GM12864 (cell line): Measurements from ENCODE around the gene CDC7.

Experiments used
- DNase-seq: peaks from one replicate; pipeline ENCODE4 v3.0.0-alpha.2; 2011; ENCODE audit warnings: low read depth
- H3K4me3 ChIP-seq: 2 replicates; pipeline ENCODE4 v1.5.1; 2011; ENCODE audit warnings: mild to moderate bottlenecking, low read depth, low read length, control low read depth
- TF ChIP-seq, protein P1 (sequence below): IDR thresholded peaks from 2 replicates; pipeline ENCODE4 v1.5.1; 2011; ENCODE audit warnings: low read depth, mild to moderate bottlenecking, moderate library complexity, low read length, control low read depth, inconsistent platforms; ENCODE audit errors: missing control alignments

CDC7 gene

GRCh38 chr1:91490501-91490900, 10.2 kb upstream of the CDC7 start:
- TF ChIP-seq, protein P1, sequence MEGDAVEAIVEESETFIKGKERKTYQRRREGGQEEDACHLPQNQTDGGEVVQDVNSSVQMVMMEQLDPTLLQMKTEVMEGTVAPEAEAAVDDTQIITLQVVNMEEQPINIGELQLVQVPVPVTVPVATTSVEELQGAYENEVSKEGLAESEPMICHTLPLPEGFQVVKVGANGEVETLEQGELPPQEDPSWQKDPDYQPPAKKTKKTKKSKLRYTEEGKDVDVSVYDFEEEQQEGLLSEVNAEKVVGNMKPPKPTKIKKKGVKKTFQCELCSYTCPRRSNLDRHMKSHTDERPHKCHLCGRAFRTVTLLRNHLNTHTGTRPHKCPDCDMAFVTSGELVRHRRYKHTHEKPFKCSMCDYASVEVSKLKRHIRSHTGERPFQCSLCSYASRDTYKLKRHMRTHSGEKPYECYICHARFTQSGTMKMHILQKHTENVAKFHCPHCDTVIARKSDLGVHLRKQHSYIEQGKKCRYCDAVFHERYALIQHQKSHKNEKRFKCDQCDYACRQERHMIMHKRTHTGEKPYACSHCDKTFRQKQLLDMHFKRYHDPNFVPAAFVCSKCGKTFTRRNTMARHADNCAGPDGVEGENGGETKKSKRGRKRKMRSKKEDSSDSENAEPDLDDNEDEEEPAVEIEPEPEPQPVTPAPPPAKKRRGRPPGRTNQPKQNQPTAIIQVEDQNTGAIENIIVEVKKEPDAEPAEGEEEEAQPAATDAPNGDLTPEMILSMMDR = no peak
- DNase-seq = no peak
- no peak overlapping the region for H3K4me3 ChIP-seq

DNA sequence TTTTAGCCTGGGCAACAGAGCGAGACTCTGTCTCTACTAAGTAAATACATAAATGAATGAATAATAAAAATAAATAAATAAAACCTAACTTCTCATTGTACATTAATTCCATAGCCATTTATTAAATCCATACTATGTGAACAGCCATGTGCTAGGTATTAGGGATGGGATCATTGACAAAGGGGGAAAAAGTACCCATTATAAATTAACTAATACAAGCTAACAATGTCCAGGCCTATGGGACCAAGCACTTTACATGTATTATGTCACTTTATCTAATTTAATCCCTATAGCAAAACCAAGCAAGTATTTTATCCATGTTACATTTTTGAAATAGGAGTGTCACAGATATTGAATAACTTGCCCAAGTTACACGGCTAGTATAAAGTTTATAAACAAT, 2.6 kb upstream of the CDC7 start:
- TF ChIP-seq, protein P1 = no peak

DNA sequence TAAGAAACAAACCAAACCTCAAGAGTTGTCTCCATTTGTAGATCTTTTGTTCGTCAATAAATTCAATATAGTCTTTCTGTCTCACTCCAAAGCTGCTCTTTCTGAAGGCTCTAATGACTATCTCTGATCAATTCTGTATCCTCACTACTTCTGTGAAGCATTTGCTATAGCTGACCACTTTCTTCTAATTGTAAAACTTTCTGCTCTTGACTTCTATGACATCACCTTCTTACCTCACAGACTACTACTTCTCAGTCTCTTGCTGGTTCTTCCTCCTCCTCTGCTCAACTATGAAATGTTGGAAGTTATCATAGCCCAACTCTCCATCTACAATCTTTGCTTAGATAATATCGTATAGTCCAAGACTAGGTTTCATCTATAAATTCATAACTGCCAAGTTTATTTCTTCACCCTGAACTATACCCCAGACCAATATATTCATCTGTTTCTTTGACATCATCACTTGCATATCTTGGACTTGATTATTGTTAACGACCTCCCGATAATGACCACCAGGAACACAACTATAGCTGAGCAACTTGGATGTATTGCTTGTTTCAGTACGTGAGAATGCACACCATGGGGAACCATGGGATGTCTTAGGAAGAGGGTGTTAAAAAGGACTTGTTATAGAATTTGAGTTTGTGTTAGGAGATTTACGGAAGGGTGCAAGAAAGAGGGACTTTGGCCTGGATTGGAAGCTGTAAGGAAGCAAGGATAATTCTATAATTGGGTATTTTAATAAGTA, 2.0 kb upstream of the CDC7 start:
- no peak overlapping the region for H3K4me3 ChIP-seq
- no peak for DNase-seq
- TF ChIP-seq, protein P1 = no peak

More for the DNA sequence above, 2.6 kb upstream of the CDC7 start:
- no peak for DNase-seq
- H3K4me3 ChIP-seq = no peak overlapping the region

GRCh38 chr1:91499346-91499745, 1.3 kb upstream of the CDC7 start:
- TF ChIP-seq, protein P1 = no peak

DNA sequence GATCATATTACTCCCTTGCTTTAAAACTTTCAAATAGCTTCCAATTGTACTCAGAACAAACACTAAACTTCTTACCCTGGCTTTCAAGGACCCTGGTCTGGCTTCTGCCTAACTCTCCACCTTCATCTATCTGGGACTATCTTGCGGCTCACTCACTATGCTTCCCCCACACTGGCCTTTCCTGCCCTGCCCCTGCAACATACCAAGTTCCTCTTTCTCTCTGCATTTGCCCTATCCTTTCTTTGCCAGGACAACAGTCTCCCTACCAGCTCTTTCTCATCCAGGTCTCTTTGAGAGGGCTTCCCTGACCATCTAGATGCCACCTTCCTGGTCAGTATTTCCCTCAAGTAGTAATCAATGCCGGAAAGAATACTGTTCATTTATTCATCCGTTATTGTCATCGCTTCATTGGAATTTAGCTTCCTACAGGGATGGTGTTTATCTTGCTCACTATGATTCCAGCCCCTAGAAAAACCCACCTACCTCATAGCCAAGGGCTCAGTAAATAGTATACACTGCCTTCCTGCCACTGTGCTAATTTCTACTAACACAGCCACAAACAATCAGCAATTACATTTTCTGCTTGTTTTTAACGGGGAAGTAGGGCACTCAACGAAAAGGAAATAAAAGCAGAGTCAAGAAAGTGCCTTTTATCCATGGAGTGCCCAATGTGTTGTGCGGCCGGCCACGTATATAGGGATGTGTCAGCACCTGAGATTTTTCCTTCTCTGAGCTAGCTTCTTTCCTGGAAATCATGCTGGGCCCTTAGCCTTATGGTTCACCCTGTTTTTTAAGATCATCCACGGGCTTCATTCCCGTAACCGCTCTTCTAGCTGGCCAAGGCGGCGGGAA, 521 bp upstream of the CDC7 start:
- TF ChIP-seq, protein P1 = no peak
- peak overlapping the region; percentile 99 for H3K4me3 ChIP-seq
- no peak for DNase-seq

More at GRCh38 chr1:91499346-91499745, 1.3 kb upstream of the CDC7 start:
- no peak for DNase-seq
- no peak overlapping the region for H3K4me3 ChIP-seq

- DNase-seq = no peak
- H3K4me3 ChIP-seq = peak overlapping the region; percentile 99
- TF ChIP-seq, protein P1 = no peak
These were observed 836 bp downstream of the CDC7 start for GRCh38 chr1:91501523-91501851.
